ENCODE measurements around the gene NUP214. TPM values are rescaled to one million over a fixed set of nuclear protein-coding genes. Genes with fewer than 3 reads are reported as not detected.
"Not testable (repeated sequence)": the region's sequence is repeated elsewhere in the genome, so short reads cannot be mapped to it uniquely, and the experiment has no call there.

Gene NUP214
- total RNA-seq, 1 experiment from 2014 or later = 34.9 TPM

- in situ Hi-C loops (cut with HindIII; ENCODE audit: low pct_unique_long_range_greater_than_20kb, low sequenced_read_pairs) (no loop called here), intact Hi-C loops (cut with micrococcal nuclease; ENCODE audit: unreplicated experiment) (no loop called here)
- H3K36me3 ChIP-seq (ENCODE audit: control insufficient read depth, insufficient read depth, low read length) = peaks cover 31% of the 10 kb centered on the region
- H3K27ac ChIP-seq (ENCODE audit: low read length) = no peak overlapping the region
- BruUV-seq (replicated peaks) = no TSS peak
- no peaks in the 10 kb centered on the region for H3K27me3 ChIP-seq (ENCODE audit: control insufficient read depth, insufficient read depth, low read length)
- no peak overlapping the region for H3K4me3 ChIP-seq (ENCODE audit: low read depth in 2 of 2, low read length in 2 of 2)
- CTCF ChIA-PET = no interaction called here
- no peak for ATAC-seq
- POLR2A ChIA-PET = no interaction called here
- no peaks in the 10 kb centered on the region for H3K9me3 ChIP-seq (ENCODE audit: control insufficient read depth, insufficient read depth, low read depth, low read length)
- no peak for DNase-seq (ENCODE audit: low read depth, low spot score)
- TF ChIP-seq CTCF (IDR thresholded peaks at IDR 0.05) = no peak
- TF ChIP-seq TCF7L2 (IDR thresholded peaks at IDR 0.05; ENCODE audit: low read depth, low read length) = no peak
- no peaks in the 10 kb centered on the region for H3K4me1 ChIP-seq (ENCODE audit: control insufficient read depth, insufficient read depth, low read length)
Measured at GRCh38 chr9:131149688-131150053, 24.3 kb downstream of the NUP214 start.

GRCh38 chr9:131153595-131153994, 28.2 kb downstream of the NUP214 start:
- ChIA-PET CTCF (no interaction called here), POLR2A (no interaction called here)
- Histone ChIP-seq H3K36me3 (ENCODE audit: control insufficient read depth, insufficient read depth, low read length) (peaks cover 15% of the 10 kb centered on the region), H3K4me1 (ENCODE audit: control insufficient read depth, insufficient read depth, low read length) (no peaks in the 10 kb centered on the region), H3K27ac (ENCODE audit: low read length) (no peak overlapping the region), H3K4me3 (ENCODE audit: low read depth in 2 of 2, low read length in 2 of 2) (no peak overlapping the region), H3K27me3 (ENCODE audit: control insufficient read depth, insufficient read depth, low read length) (no peaks in the 10 kb centered on the region), H3K9me3 (ENCODE audit: control insufficient read depth, insufficient read depth, low read depth, low read length) (no peaks in the 10 kb centered on the region)
- in situ Hi-C loops (cut with HindIII; ENCODE audit: low pct_unique_long_range_greater_than_20kb, low sequenced_read_pairs) (no loop called here), intact Hi-C loops (cut with micrococcal nuclease; ENCODE audit: unreplicated experiment) (no loop called here)
- no TSS peak for BruUV-seq (replicated peaks)
- DNase-seq (ENCODE audit: low read depth, low spot score) (no peak), ATAC-seq (no peak)
- TF ChIP-seq TCF7L2 (IDR thresholded peaks at IDR 0.05; ENCODE audit: low read depth, low read length) (no peak), POLR2AphosphoS5 (IDR thresholded peaks at IDR 0.05; ENCODE audit: low read depth, low read length) (no peak), REST (IDR thresholded peaks at IDR 0.05; ENCODE audit: insufficient read depth in 1 of 2, low read depth in 2 of 2, low read length in 1 of 2) (no peak), CTCF (IDR thresholded peaks at IDR 0.05) (no peak), SIN3A (IDR thresholded peaks at IDR 0.05; ENCODE audit: borderline replicate concordance, insufficient read depth, low read depth, low read length) (no peak)

GRCh38 chr9:131158673-131159072, 33.3 kb downstream of the NUP214 start:
- H3K4me3 ChIP-seq (ENCODE audit: low read depth in 2 of 2, low read length in 2 of 2); H3K27me3 ChIP-seq (ENCODE audit: control insufficient read depth, insufficient read depth, low read length); in situ Hi-C loops (cut with HindIII; ENCODE audit: low pct_unique_long_range_greater_than_20kb, low sequenced_read_pairs); H3K27ac ChIP-seq (ENCODE audit: low read length); POLR2A ChIA-PET; ATAC-seq; H3K4me1 ChIP-seq (ENCODE audit: control insufficient read depth, insufficient read depth, low read length); DNase-seq (ENCODE audit: low read depth, low spot score); BruUV-seq (replicated peaks); H3K9me3 ChIP-seq (ENCODE audit: control insufficient read depth, insufficient read depth, low read depth, low read length); intact Hi-C loops (cut with micrococcal nuclease; ENCODE audit: unreplicated experiment); CTCF ChIA-PET: not testable (repeated sequence)
- H3K36me3 ChIP-seq (ENCODE audit: control insufficient read depth, insufficient read depth, low read length) = peaks cover 11% of the 10 kb centered on the region; the same call in 1 of the 2 replicates

Measured in Panc1 (cell line).